ENCODE results near the gene MAPK1IP1L. TPM values are rescaled to one million over a fixed set of nuclear protein-coding genes. Genes with fewer than 3 reads are reported as not detected.
A peak's percentile ranks its signal among the peaks of the same experiment; 100 is the strongest.

The MAPK1IP1L gene
- total and polyA plus RNA-seq, 2 of the 4 experiments (the other 2 are of a cell fraction): 44.8 to 168 TPM

GRCh38 chr14:55103971-55104954 is 52.8 kb downstream of the MAPK1IP1L start:
- peak overlapping the region; percentile 99 for H4K91ac ChIP-seq (ENCODE audit: insufficient read depth, low read depth, low read length)
- H2AFZ ChIP-seq (replicated peaks; ENCODE audit: low read length, poor library complexity): peak overlapping the region; percentile 50
- no peak overlapping the region for H3K4me2 ChIP-seq (ENCODE audit: low read depth, low read length)
- peak overlapping the region; percentile 68 for H3K9ac ChIP-seq (ENCODE audit: low read depth, low read length)
- peaks cover 2 to 18% of the 10 kb centered on the region in 2 experiments; a peak in 3 of 4 replicates for H3K79me1 ChIP-seq (ENCODE audit: low read depth in 1 of 2, low read length in 2 of 2)
- H3K4me3 ChIP-seq (ENCODE audit: insufficient read depth, low read depth, low read length): no peak overlapping the region
- in situ Hi-C loops (cut with MboI; ENCODE audit: low sequenced_read_pairs) (no loop called here), intact Hi-C loops (cut with micrococcal nuclease) (loop anchor here (2.0 to 5.0 kb wide), 3 partner anchors 19 to 48 kb away; no protein-coding TSS in a partner anchor), dilution Hi-C loops (cut with HindIII; ENCODE audit: low sequenced_read_pairs, unreplicated experiment) (no loop called here)
- peaks cover 20% of the 10 kb centered on the region for H3K9me1 ChIP-seq (ENCODE audit: insufficient read depth, low read length)
- peak overlapping the region; percentile 92 for H2AK9ac ChIP-seq (replicated peaks; ENCODE audit: low read depth, low read length, poor library complexity)
- peak overlapping the region; percentile 96 for H3K27ac ChIP-seq (ENCODE audit: insufficient read depth, low read length)
- ChIA-PET POLR2A (ENCODE audit: unreplicated experiment) (interaction anchor here (0.5 to 1.2 kb wide), 2 partner anchors 25 to 95 kb away, joined by 3 to 6 read pairs; partner anchors contain the start of gene LGALS3), CTCF (interaction anchor here (1.0 kb wide), 1 partner anchor 33 kb away, joined by 4 read pairs; no protein-coding TSS in a partner anchor)
- H3K36me3 ChIP-seq (ENCODE audit: control insufficient read depth, insufficient read depth, low read length): no peaks in the 10 kb centered on the region
- peak overlapping the region; percentile 98 for H3K18ac ChIP-seq (ENCODE audit: low read depth, low read length)
- H2AK5ac ChIP-seq (ENCODE audit: low read depth, low read length): peak overlapping the region; percentile 93
- ATAC-seq (ENCODE audit: low read depth) (no peak), DNase-seq (no peak)
- peak overlapping the region; percentile 97 for H2BK5ac ChIP-seq (ENCODE audit: low read depth, low read length, poor library complexity, severe bottlenecking)
- peak overlapping the region; percentile 93 for H3K56ac ChIP-seq (ENCODE audit: extremely low read depth, insufficient read depth, low read length)
- peak overlapping the region; percentile 99 for H2BK20ac ChIP-seq (ENCODE audit: low read depth, low read length)
- H2BK15ac ChIP-seq (ENCODE audit: low read depth, low read length): peak overlapping the region; percentile 96
- H4K5ac ChIP-seq (ENCODE audit: low read depth, low read length): peak overlapping the region; percentile 94
- H4K20me1 ChIP-seq (ENCODE audit: insufficient read depth, low read length): 0 out of 2 replicates have a peak, but pooled peaks cover 3% of the 10 kb centered on the region
- WGBS, 2 experiments (ENCODE audit: extremely low coverage in 2 of 2, insufficient read length in 1 of 2): no CpG with 5 or more reads among the region's 6 CpGs
- peak overlapping the region; percentile 45 to 90 for H4K8ac ChIP-seq (ENCODE audit: low read depth in 2 of 2, low read length in 2 of 2)
- BruUV-seq (replicated peaks): no TSS peak
- H3K4ac ChIP-seq (ENCODE audit: low read depth, low read length): peak overlapping the region; percentile 99
- H3K4me1 ChIP-seq (ENCODE audit: control insufficient read depth, insufficient read depth, low read length): peaks cover 30% of the 10 kb centered on the region
- H3K27me3 ChIP-seq (ENCODE audit: control insufficient read depth, insufficient read depth, low read length): no peaks in the 10 kb centered on the region
- TF ChIP-seq POLR2A (IDR thresholded peaks at IDR 0.05; ENCODE audit: low read depth, low read length) (no peak), BHLHE40 (IDR thresholded peaks at IDR 0.05; ENCODE audit: low read depth, low read length) (no peak), CEBPB (IDR thresholded peaks at IDR 0.05; ENCODE audit: low read depth, low read length) (no peak), USF2 (IDR thresholded peaks at IDR 0.05; ENCODE audit: low read depth, low read length) (no peak), SMC3 (IDR thresholded peaks at IDR 0.05; ENCODE audit: low read depth, low read length) (no peak), MAFK (IDR thresholded peaks at IDR 0.05; ENCODE audit: low read depth, low read length) (no peak), ELK1 (IDR thresholded peaks at IDR 0.05; ENCODE audit: borderline replicate concordance, low read depth, low read length) (no peak), FOS (IDR thresholded peaks at IDR 0.05; ENCODE audit: low read depth, low read length) (no peak)
- H2BK120ac ChIP-seq (ENCODE audit: low read depth, low read length): peak overlapping the region; percentile 99
- H3K9me3 ChIP-seq (ENCODE audit: control insufficient read depth, insufficient read depth, low read length): peaks cover 7% of the 10 kb centered on the region
- peak overlapping the region; percentile 96 for H3K14ac ChIP-seq (replicated peaks; ENCODE audit: low read depth, low read length)
- H3K23ac ChIP-seq (ENCODE audit: low read depth, low read length): peak overlapping the region; percentile 92

Data from IMR-90 (cell line).